GM12878 (cell line): Measurements from ENCODE around the gene FADS1. TPM values are rescaled to one million over a fixed set of nuclear protein-coding genes. Genes with fewer than 3 reads are reported as not detected.
A peak's percentile ranks its signal among the peaks of the same experiment; 100 is the strongest.

Source experiments
- ATAC-seq: fragments of 200-7000 bp; cut with Tn5 transposase; 3 replicates; pipeline ENCODE4 v1.9.1; 2020; ENCODE audit warnings: mild to moderate bottlenecking, moderate library complexity
- BruUV-seq: library from RNA; stranded (reverse); fragments of 400-500 nt; replicated peaks from 2 replicates; lab custom pipeline; 2021; lab: Mats Ljungman, UMichigan
- CTCF ChIA-PET: fragments of 300-600 bp; sonication (Branson Sonifier 250); formaldehyde crosslinking; extraction: SDS; loops from one replicate; lab custom pipeline; 2021; ENCODE audit warnings: inconsistent platforms; lab: Yijun Ruan, JAX
- POLR2A ChIA-PET: fragments of 350-600 bp; formaldehyde crosslinking; extraction: SDS; loops from one replicate; lab custom pipeline; 2021; ENCODE audit warnings: inconsistent platforms; lab: Charles Lee
- RAD21 ChIA-PET: fragments of 300-600 bp; sonication (Branson Sonifier 250); formaldehyde crosslinking; loops from one replicate; lab custom pipeline; 2023; ENCODE audit warnings: antibody characterized with exemption; ENCODE audit not compliant: unreplicated experiment; lab: Charles Lee
- SMC1A ChIA-PET: fragments of 300-600 bp; sonication (Branson Sonifier 250); formaldehyde crosslinking; loops from one replicate; lab custom pipeline; 2023; ENCODE audit not compliant: unreplicated experiment, uncharacterized antibody; lab: Charles Lee
- DNase-seq: peaks from one replicate; pipeline ENCODE4 v3.0.0-alpha.2; 2011; ENCODE audit warnings: low read depth, low spot score
- FAIRE-seq: peaks from 3 replicates; lab custom pipeline; 2011; peaks lifted over from hg19 to GRCh38; lab: Jason Lieb, UNC
- H2AFZ ChIP-seq: 2 replicates; pipeline ENCODE4 v1.6.0; 2011; ENCODE audit warnings: low read depth, low read length, control low read depth; ENCODE audit not compliant: control insufficient read depth
- H3K27ac ChIP-seq: 2 replicates; pipeline ENCODE4 v1.5.1; 2011; ENCODE audit warnings: control low read depth; ENCODE audit not compliant: control insufficient read depth, insufficient read depth
- H3K27me3 ChIP-seq, 2 experiments: replicated peaks in 1 of 2; 2 replicates each; pipeline versions ENCODE4 v1.6.0 to v1.6.1; 2011; ENCODE audit warnings: low read length in 1 of 2; ENCODE audit not compliant: control insufficient read depth in 2 of 2, insufficient read depth in 2 of 2
- H3K36me3 ChIP-seq, 2 experiments: 2 replicates each; pipeline ENCODE4 v1.5.1; 2011; ENCODE audit warnings: low read length in 1 of 2; ENCODE audit not compliant: control insufficient read depth in 2 of 2, insufficient read depth in 2 of 2
- H3K4me1 ChIP-seq: 2 replicates; pipeline ENCODE4 v1.6.1; 2011; ENCODE audit warnings: mild to moderate bottlenecking, low read length, moderate library complexity, mixed read lengths; ENCODE audit not compliant: control insufficient read depth, insufficient read depth
- H3K4me2 ChIP-seq: 2 replicates; pipeline ENCODE4 v1.6.0; 2011; ENCODE audit warnings: control low read depth; ENCODE audit not compliant: control insufficient read depth, insufficient read depth
- H3K4me3 ChIP-seq: fragments of 200-600 bp; sonication (generic); 2 replicates; pipeline ENCODE4 v1.5.1; 2016
- H3K79me2 ChIP-seq: 2 replicates; pipeline ENCODE4 v1.6.0; 2011; ENCODE audit warnings: low read length; ENCODE audit not compliant: control insufficient read depth, insufficient read depth
- H3K9ac ChIP-seq: 2 replicates; pipeline ENCODE4 v1.8.0; 2011; ENCODE audit warnings: low read length, control low read depth, mixed read lengths; ENCODE audit not compliant: control insufficient read depth, insufficient read depth
- H3K9me3 ChIP-seq: replicated peaks from 3 replicates; pipeline ENCODE4 v1.5.1; 2011; ENCODE audit warnings: mild to moderate bottlenecking, low read length; ENCODE audit not compliant: control insufficient read depth, insufficient read depth
- H4K20me1 ChIP-seq: 2 replicates; pipeline ENCODE4 v1.6.0; 2011; ENCODE audit not compliant: control insufficient read depth, insufficient read depth
- BACH1 ChIP-seq: fragments of 450-650 bp; IDR thresholded peaks from 2 replicates; pipeline ENCODE4 v1.6.1; 2017; ENCODE audit warnings: mild to moderate bottlenecking, borderline replicate concordance
- BHLHE40 ChIP-seq, 2 experiments: fragments of 450-650 bp in 1 of 2; IDR thresholded peaks; 2 replicates each; pipeline ENCODE4 v1.6.1; 2011 to 2017; ENCODE audit warnings: low read depth in 2 of 2, borderline replicate concordance in 1 of 2, improper control_type of control experiment in 1 of 2, low read length in 1 of 2, mild to moderate bottlenecking in 1 of 2
- CBFB ChIP-seq: IDR thresholded peaks from 2 replicates; pipeline ENCODE4 v1.6.1; 2016; ENCODE audit warnings: antibody characterized with exemption, low read depth
- CHD2 ChIP-seq: IDR thresholded peaks from 2 replicates; pipeline ENCODE4 v1.6.1; 2011; ENCODE audit warnings: low read depth, low read length, improper control_type of control experiment, borderline replicate concordance
- EGR1 ChIP-seq, 2 experiments: IDR thresholded peaks; 1 replicate in 1 of 2; 2 replicates in 1 of 2; pipeline ENCODE4 v1.6.1; 2011 to 2012; ENCODE audit warnings: low read depth in 2 of 2, low read length in 2 of 2, borderline replicate concordance in 1 of 2, mild to moderate bottlenecking in 1 of 2, moderate library complexity in 1 of 2
- ESRRA ChIP-seq: IDR thresholded peaks from 2 replicates; pipeline ENCODE4 v1.6.1; 2012; ENCODE audit warnings: mild to moderate bottlenecking, low read length, improper control_type of control experiment
- GABPA ChIP-seq: IDR thresholded peaks from 2 replicates; pipeline ENCODE4 v1.6.1; 2014; ENCODE audit warnings: antibody characterized with exemption, low read depth, mild to moderate bottlenecking, inconsistent platforms
- IKZF2 ChIP-seq, 2 experiments: fragments of 450-650 bp; IDR thresholded peaks; 2 replicates each; pipeline ENCODE4 v1.6.1; 2017; ENCODE audit warnings: mild to moderate bottlenecking in 2 of 2, moderate library complexity in 2 of 2
- KLF5 ChIP-seq: fragments of 450-650 bp; IDR thresholded peaks from 2 replicates; pipeline ENCODE4 v1.6.1; 2014; ENCODE audit warnings: mild to moderate bottlenecking; ENCODE audit not compliant: partially characterized antibody
- NFYB ChIP-seq: IDR thresholded peaks from 2 replicates; pipeline ENCODE4 v1.6.1; 2011; ENCODE audit warnings: low read depth, mild to moderate bottlenecking, low read length, improper control_type of control experiment, moderate library complexity; ENCODE audit not compliant: insufficient read depth
- NR2C2 ChIP-seq: IDR thresholded peaks from 2 replicates; pipeline ENCODE4 v1.6.1; 2011; ENCODE audit warnings: borderline replicate concordance, low read depth; ENCODE audit not compliant: control insufficient read depth, insufficient read length
- NRF1 ChIP-seq: conservative IDR thresholded peaks from 2 replicates; pipeline ENCODE4 v1.6.1; 2011; ENCODE audit warnings: mild to moderate bottlenecking, low read depth, low read length, improper control_type of control experiment
- POU2F2 ChIP-seq: IDR thresholded peaks from 3 replicates; pipeline ENCODE4 v1.6.1; 2011; ENCODE audit warnings: low read depth, mild to moderate bottlenecking, low read length, borderline replicate concordance
- RB1 ChIP-seq: fragments of 450-650 bp; formaldehyde crosslinking; IDR thresholded peaks from 2 replicates; pipeline ENCODE4 v1.6.1; 2017; ENCODE audit warnings: mild to moderate bottlenecking, borderline replicate concordance
- SREBF1 ChIP-seq: IDR thresholded peaks from 2 replicates; pipeline ENCODE4 v1.6.1; 2012; ENCODE audit warnings: mild to moderate bottlenecking, low read length
- SRF ChIP-seq, 2 experiments: IDR thresholded peaks; 2 replicates each; pipeline ENCODE4 v1.6.1; 2011; ENCODE audit warnings: low read depth in 2 of 2, low read length in 2 of 2, mild to moderate bottlenecking in 1 of 2, moderate library complexity in 1 of 2
- TBL1XR1 ChIP-seq: IDR thresholded peaks from 2 replicates; pipeline ENCODE4 v1.6.1; 2012; ENCODE audit warnings: low read depth, low read length, improper control_type of control experiment
- WGBS: methylation state at CpG from one replicate; pipeline ENCODE4 v1.1.6; 2016; ENCODE audit warnings: low lambda C conversion rate; ENCODE audit not compliant: insufficient replicate concordance, insufficient coverage; ENCODE audit errors: missing lambda C conversion rate; 5-methylcytosine and 5-hydroxymethylcytosine counted together
- in situ Hi-C: fragments of 300-500 bp; cut with MboI; formaldehyde crosslinking; loops from 9 replicates; pipeline ENCODE4 v1.14.3; 2018; ENCODE audit warnings: mixed read lengths
- intact Hi-C: fragments of 100-400 bp; cut with micrococcal nuclease; formaldehyde crosslinking; loops from one replicate; pipeline ENCODE4 v1.14.2; 2022; ENCODE audit not compliant: unreplicated experiment
- polyA plus RNA-seq, 11 experiments: library from polyadenylated mRNA; depleted of rRNA in 4 of 11; unstranded in 6 of 11; stranded (reverse) in 5 of 11; fragments of >200 nt; fragmentation: Nextera tagmentation in 4 of 11; fragmentation: Illumina TruSeq in 1 of 11; extraction: Ambion mirVana in 4 of 11; extraction: Trizol in 1 of 11; gene quantifications; 1 replicate in 1 of 11; 2 replicates in 10 of 11; pipeline versions ENCODE4 v1.2.1 to v1.2.3, GENCODE V29; 2011 to 2016; ENCODE audit warnings: inconsistent platforms in 2 of 11, missing spikeins in 2 of 11, low read depth in 1 of 11
- total RNA-seq, 4 experiments: library from RNA; depleted of rRNA in 3 of 4; stranded (reverse); fragments of >200 nt in 3 of 4; fragmentation: Illumina TruSeq in 1 of 4; extraction: Trizol in 1 of 4; gene quantifications; 2 replicates each; pipeline versions ENCODE4 v1.2.1 to v1.2.3, GENCODE V29; 2013 to 2021
- TF ChIP-seq, protein P1 (sequence below): fragments of 150-350 bp; IDR thresholded peaks from 2 replicates; pipeline ENCODE4 v1.6.1; 2014; ENCODE audit warnings: mild to moderate bottlenecking, low read depth, low read length
- TF ChIP-seq, protein P2 (sequence below): fragments of 450-650 bp; conservative IDR thresholded peaks from 2 replicates; pipeline ENCODE4 v1.6.1; 2017; ENCODE audit warnings: mild to moderate bottlenecking, moderate library complexity

FADS1 gene
- total and polyA plus RNA-seq, 10 of the 15 experiments (the other 5 are each of a cell fraction or from before 2014, with no cell fraction given) = 8.8 to 73.9 (median 39.0) TPM

DNA sequence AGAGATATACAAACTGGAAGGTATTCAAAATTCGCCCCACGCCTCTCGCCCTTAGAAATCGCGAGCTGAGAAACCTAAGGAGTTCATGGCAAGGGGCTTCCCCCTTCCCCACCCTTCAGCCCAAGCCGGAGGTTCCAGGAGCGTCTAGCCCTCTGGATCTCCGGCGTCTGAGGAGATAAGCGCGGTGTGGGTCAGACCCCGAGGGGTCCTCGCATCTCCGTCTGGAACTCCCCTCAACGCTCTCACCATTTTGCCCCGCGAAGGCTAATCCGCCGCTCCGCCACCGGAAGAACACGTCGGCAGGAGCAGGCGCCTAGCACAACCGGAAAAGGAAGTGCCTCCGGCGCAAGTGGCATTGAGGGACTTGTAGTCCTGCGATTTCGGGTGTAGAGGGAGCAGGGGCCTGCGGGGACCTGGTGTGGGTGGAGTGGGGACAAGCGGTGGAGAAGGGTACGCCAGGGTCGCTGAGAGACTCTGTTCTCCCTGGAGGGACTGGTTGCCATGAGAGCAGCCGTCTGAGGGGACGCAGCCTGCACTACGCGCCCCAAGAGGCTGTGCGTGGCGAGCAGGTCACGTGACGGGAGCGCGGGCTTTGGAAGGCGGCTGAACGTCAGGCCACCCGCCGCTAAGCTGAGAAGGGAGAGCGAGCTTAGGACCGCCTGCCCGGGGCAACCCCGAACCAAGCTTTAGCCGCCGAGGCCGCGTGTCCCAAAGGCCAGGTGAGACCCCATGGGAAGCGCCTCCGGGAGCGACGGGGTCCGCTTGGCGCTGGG lies 24.3 kb downstream of the FADS1 start, which contains the start of the genes FEN1 and TMEM258:
TSS of gene FEN1 (plus strand) at position 602 of the 773 bp plus-strand sequence. CDS start 2,451 bp downstream, outside the sequence.
TSS of gene TMEM258 (minus strand) at position 290 of the 773 bp plus-strand sequence. CDS start at position 249, 41 bp downstream.
- intact Hi-C loops (loop anchor here (1.0 to 2.0 kb wide), 2 partner anchors 23 to 42 kb away; no protein-coding TSS in a partner anchor), in situ Hi-C loops (no loop called here)
- Histone ChIP-seq H3K79me2 (peaks cover 73% of the 10 kb centered on the region), H3K4me3 (peak within 1 kb of the TSS; percentile 98), H4K20me1 (no peaks in the 10 kb centered on the region), H3K9me3 (no peaks in the 10 kb centered on the region), H3K27ac (peak within 1 kb of the TSS; percentile 100), H3K4me1 (no peaks in the 10 kb centered on the region; the same call in 1 of the 2 replicates), H3K4me2 (peak within 1 kb of the TSS; percentile 83), H3K9ac (peak within 1 kb of the TSS; percentile 100), H3K27me3 (no peaks in the 10 kb centered on the region), H3K36me3 (peaks cover 20 to 21% of the 10 kb centered on the region in 2 experiments; a peak in 3 of 4 replicates), H2AFZ (peak within 1 kb of the TSS; percentile 99)
- DNase-seq (peak; percentile 76), ATAC-seq (peak; percentile 92), FAIRE-seq (peak; percentile 85)
- CTCF ChIA-PET = interaction anchor here (0.9 to 12.7 kb wide), 18 partner anchors 18 to 316 kb away, joined by 3 to 200 read pairs (median 6); partner anchors contain the start of gene BEST1
- no TSS peak for BruUV-seq
- POLR2A ChIA-PET = interaction anchor here (0.8 to 6.7 kb wide), 13 partner anchors 9 to 295 kb away, joined by 3 to 60 read pairs (median 3); partner anchors contain the start of genes FADS1 and MYRF
- SMC1A ChIA-PET = interaction anchor here (1.1 to 8.3 kb wide), 10 partner anchors 15 to 316 kb away, joined by 3 to 91 read pairs (median 4); partner anchors contain the start of gene FADS3
- RAD21 ChIA-PET = interaction anchor here (1.1 to 4.5 kb wide), 13 partner anchors 9 to 320 kb away, joined by 3 to 32 read pairs (median 4); no protein-coding TSS in a partner anchor
- WGBS = under 1% methylated on average over 61 of the region's 61 CpGs
- TF ChIP-seq CBFB (peak; percentile 81; the same call in 1 of the 2 replicates), NRF1 (peak; percentile 38), BACH1 (peak; percentile 20; the same call in 1 of the 2 replicates), NR2C2 (no peak), ESRRA (0 out of 2 replicates have a peak, but pooled peaks have one; percentile 19), SRF (IDR thresholded peaks at IDR 0.05; ENCODE audit: low read depth in 2 of 2, low read length in 2 of 2) (peak in 1 of 2 experiments; percentile 78; a peak in 2 of 4 replicates), IKZF2 (IDR thresholded peaks at IDR 0.05) (no peak), RB1 (peak; percentile 98), BHLHE40 (IDR thresholded peaks at IDR 0.05; ENCODE audit: borderline replicate concordance in 1 of 2, low read depth in 2 of 2, low read length in 1 of 2) (peak; percentile 77 to 98), KLF5 (no peak), TBL1XR1 (no peak; the same call in 1 of the 2 replicates), GABPA (peak; percentile 97), CHD2 (0 out of 2 replicates have a peak, but pooled peaks have one; percentile 30), POU2F2 (peak; percentile 62; the same call in 1 of the 3 replicates), NFYB (no peak), SREBF1 (peak; percentile 67; the same call in 1 of the 2 replicates), EGR1 (IDR thresholded peaks at IDR 0.05; ENCODE audit: borderline replicate concordance in 1 of 2, low read depth in 2 of 2, low read length in 2 of 2) (no peak)
- TF ChIP-seq, protein P1, sequence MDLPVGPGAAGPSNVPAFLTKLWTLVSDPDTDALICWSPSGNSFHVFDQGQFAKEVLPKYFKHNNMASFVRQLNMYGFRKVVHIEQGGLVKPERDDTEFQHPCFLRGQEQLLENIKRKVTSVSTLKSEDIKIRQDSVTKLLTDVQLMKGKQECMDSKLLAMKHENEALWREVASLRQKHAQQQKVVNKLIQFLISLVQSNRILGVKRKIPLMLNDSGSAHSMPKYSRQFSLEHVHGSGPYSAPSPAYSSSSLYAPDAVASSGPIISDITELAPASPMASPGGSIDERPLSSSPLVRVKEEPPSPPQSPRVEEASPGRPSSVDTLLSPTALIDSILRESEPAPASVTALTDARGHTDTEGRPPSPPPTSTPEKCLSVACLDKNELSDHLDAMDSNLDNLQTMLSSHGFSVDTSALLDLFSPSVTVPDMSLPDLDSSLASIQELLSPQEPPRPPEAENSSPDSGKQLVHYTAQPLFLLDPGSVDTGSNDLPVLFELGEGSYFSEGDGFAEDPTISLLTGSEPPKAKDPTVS = no peak
- TF ChIP-seq, protein P2, sequence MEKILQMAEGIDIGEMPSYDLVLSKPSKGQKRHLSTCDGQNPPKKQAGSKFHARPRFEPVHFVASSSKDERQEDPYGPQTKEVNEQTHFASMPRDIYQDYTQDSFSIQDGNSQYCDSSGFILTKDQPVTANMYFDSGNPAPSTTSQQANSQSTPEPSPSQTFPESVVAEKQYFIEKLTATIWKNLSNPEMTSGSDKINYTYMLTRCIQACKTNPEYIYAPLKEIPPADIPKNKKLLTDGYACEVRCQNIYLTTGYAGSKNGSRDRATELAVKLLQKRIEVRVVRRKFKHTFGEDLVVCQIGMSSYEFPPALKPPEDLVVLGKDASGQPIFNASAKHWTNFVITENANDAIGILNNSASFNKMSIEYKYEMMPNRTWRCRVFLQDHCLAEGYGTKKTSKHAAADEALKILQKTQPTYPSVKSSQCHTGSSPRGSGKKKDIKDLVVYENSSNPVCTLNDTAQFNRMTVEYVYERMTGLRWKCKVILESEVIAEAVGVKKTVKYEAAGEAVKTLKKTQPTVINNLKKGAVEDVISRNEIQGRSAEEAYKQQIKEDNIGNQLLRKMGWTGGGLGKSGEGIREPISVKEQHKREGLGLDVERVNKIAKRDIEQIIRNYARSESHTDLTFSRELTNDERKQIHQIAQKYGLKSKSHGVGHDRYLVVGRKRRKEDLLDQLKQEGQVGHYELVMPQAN = peak; percentile 98
